Uterus (tissue), 4 donors: ENCODE results near the gene MAPKAPK3. TPM values are rescaled to one million over a fixed set of nuclear protein-coding genes. Genes with fewer than 3 reads are reported as not detected.

ENCODE experiments used
- DNase-seq, 2 donors: peaks; one replicate each; pipeline ENCODE4 v3.0.0-alpha.2; 2019 to 2020
- H3K27ac ChIP-seq, 2 donors: fragments of 200-600 bp; sonication (generic); 1 replicate in 1 of 2; 2 replicates in 1 of 2; pipeline ENCODE4 v1.5.1; 2016 to 2018
- H3K27me3 ChIP-seq, 2 donors: fragments of 200-600 bp; sonication (generic); one replicate each; pipeline ENCODE4 v1.5.1; 2018 to 2019; ENCODE audit warnings: control low read depth in 1 of 2
- H3K36me3 ChIP-seq, 2 donors: fragments of 200-600 bp; sonication (generic); one replicate each; pipeline ENCODE4 v1.5.1; 2019; ENCODE audit warnings: control low read depth in 1 of 2
- H3K4me1 ChIP-seq, 2 donors: fragments of 200-600 bp; sonication (generic); one replicate each; pipeline ENCODE4 v1.5.1; 2018 to 2019; ENCODE audit warnings: control low read depth in 1 of 2
- H3K4me3 ChIP-seq, 2 donors: fragments of 200-600 bp; sonication (generic); 1 replicate in 1 of 2; 2 replicates in 1 of 2; pipeline ENCODE4 v1.5.1; 2018 to 2019; ENCODE audit warnings: mild to moderate bottlenecking in 1 of 2
- H3K9me3 ChIP-seq, 2 donors: fragments of 200-600 bp; sonication (generic); one replicate each; pipeline ENCODE4 v1.5.1; 2019; ENCODE audit warnings: control low read depth in 1 of 2
- CTCF ChIP-seq, 4 experiments: fragments of 200-600 bp in 2 of 4; fragments of 450-650 bp in 2 of 4; sonication (generic) in 2 of 4; IDR thresholded peaks; one replicate each; pipeline ENCODE4 v1.5.1; 2016 to 2019; ENCODE audit warnings: antibody characterized with exemption in 4 of 4, mild to moderate bottlenecking in 2 of 4, moderate library complexity in 1 of 4
- POLR2A ChIP-seq, 2 donors: fragments of 450-650 bp; IDR thresholded peaks; one replicate each; pipeline ENCODE4 v1.6.1; 2016; ENCODE audit warnings: antibody characterized with exemption in 2 of 2, mild to moderate bottlenecking in 1 of 2, moderate library complexity in 1 of 2
- intact Hi-C: fragments of 100-400 bp; cut with DNase I; formaldehyde crosslinking; loops from one replicate; pipeline ENCODE4 v1.15.1; 2023; ENCODE audit warnings: low total_unique reads
- total RNA-seq, 4 donors: library from RNA; depleted of rRNA in 3 of 4; stranded (reverse); fragments of >200 nt in 3 of 4; gene quantifications; one replicate each; pipeline versions ENCODE4 v1.1.0 to v1.2.4, GENCODE V29; 2014 to 2023
- donor health status: DM: yes; HTN: yes; CAD: no.

The MAPKAPK3 gene
- total RNA-seq, 4 donors from 2014 or later, result 22.0 to 39.1 (median 29.0) TPM

DNA sequence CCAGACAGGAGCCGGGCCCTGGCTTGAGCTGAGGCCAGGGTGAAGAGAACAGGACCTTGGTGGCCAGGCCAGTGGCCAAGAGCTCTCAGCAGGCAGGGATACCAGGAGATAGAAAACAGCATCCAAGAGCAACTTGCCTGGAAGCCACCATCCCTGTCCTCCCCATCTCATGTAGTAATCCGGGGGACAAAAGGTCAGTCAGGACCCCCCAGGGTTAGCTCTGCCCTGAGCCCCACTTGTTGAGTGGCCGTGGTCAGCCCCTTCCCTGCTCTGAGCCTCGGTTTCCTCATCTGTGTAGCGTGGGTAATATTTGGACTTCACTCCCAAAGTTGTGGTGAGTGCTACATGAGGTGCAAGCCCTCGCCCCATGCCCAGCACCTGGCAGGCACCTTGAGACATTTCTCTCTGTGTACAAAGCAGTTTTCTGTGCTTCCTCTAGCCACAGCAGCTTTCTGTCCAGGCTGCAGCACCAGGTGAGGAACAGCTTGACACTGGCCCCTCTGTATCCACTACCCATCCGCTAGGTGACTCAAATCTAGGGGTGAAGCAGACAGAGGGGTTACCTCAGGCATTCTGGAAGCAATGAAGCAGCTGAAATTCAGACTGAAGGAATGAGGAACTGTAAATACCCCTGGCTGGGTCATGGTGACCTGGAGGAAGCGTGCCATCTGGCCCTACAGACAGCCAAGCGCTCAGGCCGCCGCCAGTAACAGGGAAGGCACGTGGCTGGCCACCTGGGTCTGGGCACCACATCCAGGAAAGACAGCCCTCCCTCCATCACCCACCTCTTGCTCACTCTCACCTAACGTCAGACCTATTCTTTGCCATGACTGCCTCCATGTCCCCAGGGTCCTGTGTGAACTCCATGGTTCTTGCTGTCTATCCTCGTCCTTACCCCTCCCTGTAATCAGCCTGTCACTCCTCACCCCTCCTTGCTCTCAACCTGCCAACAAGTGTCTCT lies 12.0 kb upstream of the MAPKAPK3 start:
- peak; percentile 88 to 91 for DNase-seq
- no peaks in the 10 kb centered on the region for H3K36me3 ChIP-seq
- intact Hi-C loops, result no loop called here

GRCh38 chr3:50605901-50606326 lies 11.0 kb upstream of the MAPKAPK3 start:
- Histone ChIP-seq H3K4me3 (no peak overlapping the region), H3K27ac (peak overlapping the region; percentile 94 to 96), H3K36me3 (no peaks in the 10 kb centered on the region), H3K27me3 (no peaks in the 10 kb centered on the region), H3K4me1 (peaks cover 15 to 40% of the 10 kb centered on the region in 2 donors), H3K9me3 (no peaks in the 10 kb centered on the region)
- no peak for TF ChIP-seq POLR2A (IDR thresholded peaks at IDR 0.05)
- no peak for TF ChIP-seq CTCF (IDR thresholded peaks at IDR 0.05)
- no peak for DNase-seq
- intact Hi-C loops, result no loop called here

More for the DNA sequence above, 12.0 kb upstream of the MAPKAPK3 start:
- Histone ChIP-seq H3K4me1 (peaks cover 25 to 43% of the 10 kb centered on the region in 2 donors), H3K4me3 (no peak overlapping the region), H3K27ac (peak overlapping the region; percentile 94 to 96), H3K27me3 (no peaks in the 10 kb centered on the region), H3K9me3 (no peaks in the 10 kb centered on the region)
- TF ChIP-seq CTCF (IDR thresholded peaks at IDR 0.05) (no peak), POLR2A (IDR thresholded peaks at IDR 0.05) (peak in 1 of 2 donors; percentile 9)

DNA sequence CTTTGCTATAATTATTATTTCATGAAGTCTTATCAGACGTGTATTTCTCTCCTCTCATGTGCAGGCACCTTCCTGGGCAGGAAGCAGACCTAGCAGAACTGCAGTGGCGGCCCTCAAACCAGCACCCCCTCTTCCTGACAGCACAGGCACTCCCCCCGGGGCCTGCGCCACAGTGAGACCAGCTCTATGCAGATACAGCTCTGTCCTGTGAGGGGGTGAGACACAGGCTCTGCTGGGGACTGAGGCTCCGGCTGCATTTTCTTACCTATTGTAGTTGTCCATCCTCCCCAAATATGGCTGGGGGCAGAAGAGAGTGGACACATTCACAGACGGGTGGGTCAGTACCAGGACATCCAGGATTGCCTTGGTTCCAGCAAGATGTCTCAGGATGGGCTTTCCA lies 10.4 kb upstream of the MAPKAPK3 start:
- TF ChIP-seq POLR2A (IDR thresholded peaks at IDR 0.05), result no peak
- H3K4me3 ChIP-seq, result no peak overlapping the region
- peaks cover 15 to 39% of the 10 kb centered on the region in 2 donors for H3K4me1 ChIP-seq
- no peak for DNase-seq
- H3K27ac ChIP-seq, result peak overlapping the region in 1 of 2 donors; percentile 96
- intact Hi-C loops, result no loop called here
- H3K36me3 ChIP-seq, result no peaks in the 10 kb centered on the region
- H3K9me3 ChIP-seq, result no peaks in the 10 kb centered on the region
- H3K27me3 ChIP-seq, result no peaks in the 10 kb centered on the region

DNA sequence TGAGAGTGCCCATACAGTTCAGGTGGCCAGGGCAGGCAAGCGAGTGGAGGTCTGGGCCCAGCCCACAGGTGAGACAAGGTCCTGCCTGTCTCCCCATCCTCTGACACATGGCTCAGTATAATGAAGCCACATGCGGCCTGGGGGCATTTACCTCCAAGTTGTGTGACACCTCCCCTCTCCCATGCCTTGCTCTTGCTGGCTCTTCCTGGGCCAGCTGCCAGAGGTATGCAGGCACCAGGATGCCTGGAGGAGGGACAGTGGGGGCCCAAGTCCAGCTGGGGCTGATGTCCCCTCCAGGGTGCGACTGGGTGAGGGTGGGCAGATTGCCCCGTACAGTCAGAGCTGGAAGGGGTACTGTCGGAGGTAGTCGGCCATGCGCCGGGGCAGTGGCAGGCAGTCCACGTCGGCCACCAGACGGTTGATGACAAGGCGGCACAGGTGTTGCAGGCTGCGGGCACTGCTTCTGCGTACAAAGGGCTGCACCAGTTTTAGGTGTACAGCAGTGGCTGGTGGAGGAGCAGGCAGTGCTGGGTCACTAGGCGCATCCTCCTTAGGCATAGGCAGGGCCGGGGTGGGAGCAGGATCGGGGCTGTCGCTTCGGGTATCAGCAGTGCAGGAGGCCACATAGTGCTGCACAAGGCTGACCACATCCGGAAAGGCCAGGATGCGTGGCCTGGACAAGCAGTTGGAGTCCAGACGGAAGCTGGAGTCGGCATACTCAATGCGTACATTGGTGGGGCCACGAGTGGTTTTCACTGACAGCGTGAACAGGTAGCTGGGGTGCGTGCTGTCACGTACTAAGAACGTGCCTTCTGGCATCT lies 9.5 kb upstream of the MAPKAPK3 start:
- TF ChIP-seq POLR2A (IDR thresholded peaks at IDR 0.05) (no peak), CTCF (IDR thresholded peaks at IDR 0.05) (no peak)
- H3K27ac ChIP-seq, result no peak overlapping the region
- intact Hi-C loops, result no loop called here
- H3K9me3 ChIP-seq, result no peaks in the 10 kb centered on the region
- no peaks in the 10 kb centered on the region for H3K36me3 ChIP-seq
- no peak overlapping the region for H3K4me3 ChIP-seq
- H3K27me3 ChIP-seq, result no peaks in the 10 kb centered on the region
- DNase-seq, result no peak
- H3K4me1 ChIP-seq, result peaks cover 15 to 34% of the 10 kb centered on the region in 2 donors

- Histone ChIP-seq H3K27ac (no peak overlapping the region), H3K4me1 (peaks cover 15 to 31% of the 10 kb centered on the region in 2 donors), H3K4me3 (no peak overlapping the region), H3K9me3 (no peaks in the 10 kb centered on the region), H3K36me3 (no peaks in the 10 kb centered on the region), H3K27me3 (no peaks in the 10 kb centered on the region)
- intact Hi-C loops, result no loop called here
- no peak for DNase-seq
- TF ChIP-seq CTCF (IDR thresholded peaks at IDR 0.05) (no peak), POLR2A (IDR thresholded peaks at IDR 0.05) (no peak)
Measured at GRCh38 chr3:50608278-50608677, 8.7 kb upstream of the MAPKAPK3 start.
